NCI-H1436 treated with DMSO at 0.1 percent for 48 hours (cell line): ENCODE measurements around the gene SAAL1.
A peak's percentile ranks its signal among the peaks of the same experiment; 100 is the strongest.

Experiments used
- DNase-seq: peaks from one replicate; lab custom pipeline; 2025; lab: John Stamatoyannopoulos, UW

Gene SAAL1

DNA sequence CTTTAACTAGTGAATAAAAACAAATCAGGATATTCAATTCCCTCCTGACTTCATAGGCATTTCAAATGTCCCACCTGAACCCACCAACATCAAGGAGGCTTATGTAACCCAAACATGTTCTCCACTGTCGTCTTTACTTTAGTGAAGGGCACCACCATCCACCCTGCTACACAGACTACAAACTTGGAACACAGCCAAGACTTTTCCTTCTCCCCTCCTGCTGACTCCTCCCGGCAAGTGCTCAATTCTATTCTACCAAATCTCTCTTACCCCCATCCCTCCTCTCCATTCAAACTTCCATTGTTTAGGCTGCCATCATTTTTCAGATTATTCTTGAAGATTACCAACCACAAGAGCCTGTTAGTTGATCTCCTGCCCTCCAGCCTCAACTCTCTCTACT lies 24.3 kb downstream of the SAAL1 start:
- DNase-seq = no peak

DNA sequence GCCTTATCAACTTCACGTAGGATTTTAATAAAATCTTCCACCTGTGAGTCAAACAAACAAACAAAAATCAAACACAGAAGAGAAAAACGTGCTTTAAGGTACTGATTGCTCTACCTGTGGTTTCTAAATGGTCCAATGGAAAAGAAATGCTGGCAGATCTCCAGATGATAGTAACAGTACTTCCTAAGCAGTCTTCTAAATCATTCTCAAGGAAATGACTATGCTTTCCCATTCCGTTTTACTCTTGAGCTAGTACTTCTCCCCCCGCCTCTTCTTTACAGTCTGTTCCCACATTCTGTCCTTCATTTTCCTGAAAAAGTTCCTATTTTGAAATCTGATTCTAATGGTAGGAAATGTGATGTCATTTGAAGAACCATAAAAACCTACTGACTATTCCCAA lies 25.4 kb downstream of the SAAL1 start:
- DNase-seq = no peak

DNA sequence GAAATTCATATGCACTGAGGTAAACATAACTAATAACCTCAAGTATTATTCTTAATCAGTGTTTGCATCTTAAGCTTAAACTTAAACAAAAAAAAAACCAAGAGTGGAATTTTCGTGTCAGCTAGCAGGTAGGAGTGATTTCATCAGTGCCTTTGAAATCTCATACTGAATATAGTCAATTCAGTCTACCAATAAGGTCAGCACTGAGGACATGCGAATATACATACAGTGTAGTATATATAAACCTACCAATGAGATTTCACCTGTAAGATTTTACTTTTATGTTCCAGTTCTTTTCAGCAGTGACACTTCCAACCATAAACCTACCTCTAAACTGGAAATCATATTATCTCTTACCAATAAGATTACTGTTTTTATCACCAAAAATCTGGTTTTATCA lies 27.0 kb downstream of the SAAL1 start:
- DNase-seq = no peak

DNA sequence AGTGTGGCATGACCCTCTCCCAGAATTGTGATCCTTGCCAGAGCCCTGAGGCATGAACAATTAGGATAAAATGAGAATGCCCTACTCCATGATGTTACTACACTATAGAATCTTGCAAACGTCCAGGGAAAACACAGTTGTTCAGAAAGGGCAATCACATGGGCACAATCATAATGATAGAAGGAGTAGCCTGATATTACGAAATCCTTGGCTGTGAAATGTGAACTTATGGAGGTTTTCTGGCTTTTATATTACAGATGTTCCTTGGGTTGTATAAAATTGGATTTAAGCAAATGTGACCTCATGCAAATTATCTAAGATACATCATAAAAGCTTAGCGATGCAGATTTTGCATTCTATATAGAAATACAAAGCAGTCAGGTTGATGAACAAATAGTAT lies 30.4 kb downstream of the SAAL1 start:
- DNase-seq = no peak

DNA sequence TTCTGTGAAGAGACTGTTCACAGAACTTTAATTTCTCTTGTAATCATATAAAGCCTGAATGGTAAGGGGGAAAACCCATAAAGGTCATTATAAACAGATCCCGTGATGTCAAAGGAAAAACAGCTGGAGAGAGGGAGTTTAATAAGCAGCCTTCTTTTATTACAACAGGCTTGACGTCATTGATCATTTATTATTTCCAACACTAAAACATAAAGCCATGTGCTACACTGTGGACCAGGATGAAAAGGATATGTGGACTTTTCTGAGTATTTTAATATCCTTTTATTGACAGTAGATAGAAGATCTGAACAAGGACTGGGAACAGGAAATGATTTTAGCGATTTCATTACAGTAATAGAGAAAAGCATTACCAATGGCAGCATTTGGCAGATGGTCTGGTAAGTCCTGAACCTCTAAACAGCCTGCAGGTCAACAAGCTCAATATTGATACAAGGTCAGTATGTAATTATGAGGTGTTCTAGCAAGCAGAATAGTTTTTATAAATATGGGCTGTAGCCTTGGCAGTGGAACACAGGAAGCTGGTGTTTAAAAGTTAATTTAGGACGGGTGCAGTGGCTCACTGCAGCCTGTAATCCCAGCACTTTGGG lies 34.7 kb downstream of the SAAL1 start:
- DNase-seq = no peak

DNA sequence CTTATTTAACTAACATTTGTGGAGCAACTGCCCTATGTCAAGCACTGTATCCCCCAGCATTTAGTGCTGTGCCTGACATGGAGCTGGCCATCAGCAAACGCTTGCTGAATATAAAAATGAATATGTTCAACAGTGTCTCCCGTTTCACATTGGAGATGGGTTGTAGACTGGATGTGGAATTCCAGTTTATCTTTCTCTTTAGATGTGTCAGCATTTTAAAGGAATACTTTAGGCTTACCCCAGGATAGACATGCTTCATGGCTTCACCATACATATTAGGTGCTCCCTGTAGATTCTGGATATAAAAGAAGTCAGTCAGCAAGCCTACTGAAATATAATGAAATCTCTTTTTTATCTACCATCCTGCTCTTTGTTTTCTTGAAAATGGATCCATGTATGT lies 38.5 kb downstream of the SAAL1 start:
- no peak for DNase-seq

DNA sequence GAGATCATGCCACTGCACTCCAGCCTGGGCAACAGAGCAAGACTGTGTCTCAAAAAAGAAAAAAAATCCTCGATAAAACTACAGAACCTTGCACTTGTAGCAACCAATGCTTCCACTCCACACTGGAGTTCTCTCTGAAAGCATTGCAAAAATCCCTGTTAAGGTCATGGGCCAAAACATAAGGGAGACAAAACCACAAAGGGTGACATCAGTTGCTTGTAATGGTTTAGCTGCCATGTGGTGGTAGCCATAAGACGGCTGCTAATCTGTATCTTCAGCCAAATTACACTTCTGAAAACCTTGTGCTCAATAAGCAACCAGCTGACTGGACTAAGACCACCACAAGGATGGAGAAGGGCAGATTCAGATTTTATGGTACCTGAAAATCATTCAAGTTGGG lies 39.3 kb downstream of the SAAL1 start:
- no peak for DNase-seq

DNA sequence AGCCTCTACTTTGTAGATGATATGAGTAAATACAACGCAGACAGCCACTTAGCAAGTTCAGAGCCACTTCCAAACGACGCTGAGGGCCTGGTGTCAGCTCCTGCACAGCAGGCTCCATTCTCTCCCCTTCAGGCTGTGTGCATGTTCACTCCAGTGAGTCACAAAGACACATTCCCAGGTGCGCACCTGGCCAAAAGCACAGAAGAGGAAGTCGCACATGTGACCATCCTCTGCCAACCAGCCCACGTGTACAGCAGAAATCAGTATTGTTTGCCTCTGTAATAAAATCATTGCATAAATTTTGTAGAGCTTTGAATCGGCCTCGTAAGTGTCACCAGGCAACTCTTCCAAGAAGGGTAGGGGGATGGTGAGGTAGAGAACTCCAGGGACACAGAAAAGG lies 40.3 kb downstream of the SAAL1 start:
- DNase-seq = no peak

DNA sequence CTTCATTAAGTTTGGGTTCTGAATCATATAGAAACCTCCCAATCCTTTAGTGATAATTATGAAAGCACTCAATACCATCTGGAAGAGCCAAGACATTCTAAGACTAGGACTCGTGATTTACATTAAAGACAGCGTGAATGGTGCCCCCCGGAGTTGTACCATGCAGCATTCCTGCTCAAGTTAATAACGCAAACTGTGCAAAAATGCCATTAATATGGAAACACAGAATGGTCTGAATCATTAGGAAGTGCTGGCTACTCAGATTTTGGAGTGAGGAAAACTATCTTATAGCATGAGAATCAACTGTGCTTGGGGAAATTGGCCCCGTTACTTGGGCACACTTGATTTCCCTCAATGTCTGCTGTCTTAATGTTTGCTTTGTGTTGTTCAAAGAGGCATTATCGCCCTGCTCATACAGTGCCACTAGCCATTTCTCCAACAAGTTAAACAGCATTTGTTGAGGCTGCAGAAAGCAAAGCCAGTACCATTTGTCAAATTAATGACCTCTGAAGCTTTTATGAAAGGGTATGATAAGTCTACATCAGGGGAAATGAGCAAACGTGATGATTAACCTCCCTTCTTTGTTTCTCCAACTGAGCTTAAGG lies 41.3 kb downstream of the SAAL1 start:
- DNase-seq = no peak

DNA sequence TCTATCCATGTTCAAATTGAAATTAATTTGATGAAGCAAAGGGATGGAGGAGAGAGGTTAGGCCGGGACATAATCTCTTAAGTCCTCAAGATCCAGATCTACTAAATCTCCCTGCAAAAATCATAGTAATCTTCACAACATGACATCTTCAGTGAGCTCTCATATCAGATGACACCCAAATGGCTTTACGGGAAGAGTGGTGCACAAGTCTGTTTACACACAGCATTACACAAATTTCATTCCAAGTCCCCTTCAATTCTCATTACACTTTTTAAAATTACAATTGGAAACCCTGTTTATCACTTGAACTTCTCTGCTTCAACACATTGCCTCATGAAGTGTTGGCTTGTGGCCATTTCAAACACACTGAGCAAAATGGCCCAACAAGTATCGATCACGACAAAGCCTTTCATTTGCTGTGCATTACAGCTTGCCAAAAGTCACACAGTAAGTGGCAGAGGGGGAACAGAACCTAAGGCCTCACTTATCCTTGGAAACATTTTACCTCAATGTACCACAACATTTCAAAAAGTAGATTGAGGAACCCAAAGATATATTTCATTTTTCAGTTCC lies 41.9 kb downstream of the SAAL1 start:
- DNase-seq = peak; percentile 10

DNA sequence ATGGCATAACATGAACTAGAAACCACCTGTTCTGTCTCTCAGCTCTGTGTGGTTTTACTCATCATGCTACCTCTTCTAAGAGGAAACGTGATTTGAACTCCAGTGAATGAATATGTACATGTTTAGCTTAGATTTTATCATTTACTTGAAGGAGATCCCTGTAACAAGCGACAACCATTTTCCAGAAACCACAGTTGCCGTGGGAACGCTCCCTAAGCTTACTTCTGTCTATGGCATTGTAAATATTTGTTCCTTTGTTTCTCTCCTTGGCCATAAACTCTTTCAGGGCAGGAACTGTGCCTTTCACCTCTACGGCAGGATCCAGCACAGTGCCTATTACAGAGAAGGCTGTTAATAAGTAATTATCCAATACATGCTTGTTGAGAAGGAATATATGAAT lies 42.8 kb downstream of the SAAL1 start:
- no peak for DNase-seq

DNA sequence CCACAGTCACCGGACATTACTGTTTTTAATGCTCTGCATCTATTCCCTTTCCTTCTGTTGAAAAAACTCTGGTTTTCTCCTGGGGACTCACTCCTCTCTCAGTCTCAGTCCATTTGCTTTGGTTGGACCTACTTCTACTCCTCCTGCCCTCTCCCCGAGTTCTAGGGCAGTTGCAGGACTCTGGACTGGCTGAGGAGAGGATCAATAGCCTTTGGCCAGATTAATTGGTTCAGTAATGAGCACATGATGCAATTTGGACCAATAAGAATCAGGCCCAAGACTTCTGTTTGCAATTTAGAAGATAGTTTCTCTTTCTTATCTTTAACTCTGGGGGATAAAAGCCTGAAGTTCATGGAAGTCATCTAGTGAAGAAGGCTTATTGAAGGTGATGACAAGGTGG lies 44.5 kb downstream of the SAAL1 start:
- no peak for DNase-seq

DNA sequence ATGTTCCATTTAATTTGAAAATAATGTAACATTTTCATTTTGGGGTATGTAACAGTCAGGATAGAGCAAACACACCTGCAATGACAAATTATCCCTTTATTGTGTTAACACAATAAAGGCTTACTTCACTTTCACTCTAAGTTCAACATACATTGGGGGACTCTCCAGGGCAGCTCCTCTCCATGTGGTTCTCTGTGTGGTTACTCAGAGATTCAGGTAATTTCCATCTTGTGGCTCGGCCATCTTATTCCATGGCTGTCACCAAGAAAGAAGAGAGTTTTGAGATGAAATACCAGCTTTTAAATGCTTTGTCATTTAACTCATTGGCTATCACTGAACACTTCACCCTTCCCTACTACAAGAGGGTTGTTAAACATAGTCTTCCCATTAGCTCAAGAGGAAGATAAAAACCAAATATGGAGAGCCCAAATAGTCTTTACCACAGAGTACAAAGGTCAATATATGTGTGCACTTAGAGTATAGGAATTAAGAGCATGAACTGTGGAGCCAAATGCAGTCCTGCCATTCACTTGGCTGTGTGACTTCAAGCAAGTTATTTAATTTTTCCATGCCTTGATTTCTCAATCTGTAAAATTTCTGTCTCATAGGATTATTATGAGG lies 49.2 kb downstream of the SAAL1 start:
- DNase-seq = no peak

DNA sequence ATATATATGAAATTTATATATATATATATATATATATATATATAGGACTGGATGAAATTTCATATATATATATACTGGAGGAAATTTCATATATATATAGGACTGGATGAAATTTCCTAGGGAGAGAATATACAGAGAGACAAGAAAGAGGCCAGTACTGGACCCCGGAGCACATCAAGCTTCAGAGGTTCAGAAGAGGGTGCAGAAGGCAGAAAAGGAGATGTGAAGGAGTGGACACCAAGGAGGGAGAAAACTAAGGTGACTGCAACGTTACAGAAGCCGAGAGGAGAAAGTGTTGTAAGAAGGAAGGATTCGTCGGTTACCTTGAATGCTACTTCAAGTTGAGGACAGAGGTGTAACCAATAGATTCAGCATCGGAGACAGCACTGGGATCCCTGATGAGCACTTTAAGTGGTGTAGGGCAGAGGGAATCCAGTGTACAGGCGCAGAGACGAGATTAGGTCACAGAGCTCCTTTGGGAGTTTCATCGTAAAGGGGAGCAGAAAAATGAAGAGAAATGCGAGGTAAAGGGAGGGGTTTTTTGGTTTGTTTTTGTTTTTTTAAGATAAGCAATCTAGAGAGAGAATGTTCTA lies 51.3 kb downstream of the SAAL1 start:
- DNase-seq = no peak

DNA sequence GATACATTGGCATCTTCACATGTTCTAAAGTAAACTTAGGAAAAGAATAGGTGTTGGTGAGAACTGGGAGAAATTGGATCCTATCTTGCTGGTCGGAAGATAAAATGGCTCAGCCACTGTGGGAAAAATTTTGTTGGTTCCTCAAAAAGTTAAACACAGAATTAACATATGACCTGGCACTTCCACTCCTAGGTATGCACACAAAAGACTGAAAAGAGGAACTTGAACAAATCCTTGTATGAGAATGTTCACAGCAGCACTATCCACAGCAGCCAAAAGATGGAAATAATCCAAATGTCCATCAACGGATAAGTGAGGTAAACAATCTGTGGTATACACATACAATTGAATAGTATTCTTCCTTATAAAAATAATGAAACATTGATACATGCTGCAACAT lies 55.0 kb downstream of the SAAL1 start:
- no peak for DNase-seq

DNA sequence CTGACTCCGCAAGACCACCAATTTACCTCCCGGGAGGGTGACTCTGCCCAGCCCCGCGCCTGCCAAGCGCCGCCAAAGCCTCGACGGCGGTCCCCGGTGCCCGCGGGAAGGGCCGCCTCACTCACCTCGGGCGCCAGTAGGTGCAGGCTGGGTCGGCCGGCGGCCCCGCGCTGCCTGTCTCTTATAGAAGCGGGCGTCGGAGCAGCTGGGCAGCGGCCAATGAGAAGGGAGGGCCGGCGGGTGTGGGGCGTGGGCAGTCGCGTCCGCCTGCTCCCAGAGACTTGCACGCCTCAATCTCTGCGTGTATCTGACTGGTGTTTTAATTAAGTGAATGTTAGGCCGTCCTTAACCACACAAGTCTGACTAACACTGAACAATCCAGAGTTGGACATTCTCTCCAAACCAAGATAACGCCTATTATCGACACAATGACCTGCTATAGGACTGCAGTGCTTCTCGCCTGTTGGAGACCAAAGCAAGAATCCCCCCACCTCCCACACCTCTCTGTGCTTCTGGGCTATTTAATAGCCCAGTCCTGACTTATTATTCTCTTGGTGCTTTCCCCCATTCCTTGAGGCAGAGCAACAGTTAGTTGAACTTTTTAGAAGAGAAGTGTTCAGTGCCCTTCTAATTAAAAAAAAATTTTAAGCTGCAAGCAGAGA lies 59.6 kb downstream of the SAAL1 start, which contains the start of gene TPH1:
TPH1 (minus strand) TSS at position 154 of the 662 bp plus-strand sequence. CDS start 5,507 bp downstream, outside the sequence.
- no peak for DNase-seq

DNA sequence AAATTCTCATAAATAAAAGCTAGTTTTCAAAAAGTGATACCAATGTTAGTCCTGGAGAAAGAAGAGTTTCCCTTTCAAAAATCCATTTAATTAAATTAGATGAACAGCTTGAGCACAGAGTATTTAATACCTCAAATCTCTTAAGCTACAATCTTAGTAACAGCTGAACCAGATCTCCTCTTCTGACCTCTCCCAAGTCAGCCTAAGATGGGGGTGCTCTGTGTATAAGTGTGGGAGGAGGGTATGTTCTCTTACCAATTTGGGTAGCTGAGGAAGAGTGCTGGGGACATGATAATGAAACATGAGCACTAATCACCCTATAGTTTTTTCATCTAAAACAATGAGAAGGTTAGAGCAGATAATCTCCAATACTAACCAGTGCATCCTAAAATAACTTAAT lies 69.4 kb downstream of the SAAL1 start:
- DNase-seq = no peak
